Astrocyte of the cerebellum (primary cell): ENCODE results near the gene OR7G2.

Experiments
- DNase-seq: peaks from one replicate; pipeline ENCODE4 v3.0.0-alpha.2; 2011; ENCODE audit warnings: low read depth
- H3K4me3 ChIP-seq: 2 replicates; pipeline ENCODE4 v1.5.1; 2011; ENCODE audit warnings: mild to moderate bottlenecking, low read depth, low read length, moderate library complexity
- CTCF ChIP-seq: IDR thresholded peaks from 2 replicates; pipeline ENCODE4 v1.5.1; 2012; ENCODE audit warnings: low read length, low read depth, moderate library complexity, mild to moderate bottlenecking; ENCODE audit errors: missing control alignments
- in situ Hi-C: cut with HindIII; loops from 2 replicates; pipeline ENCODE4 v1.10.0; 2017; ENCODE audit warnings: low sequenced_read_pairs

Gene OR7G2

GRCh38 chr19:9128171-9128570 is 20.9 kb upstream of the OR7G2 start:
- no peak for DNase-seq
- TF ChIP-seq CTCF: no peak

GRCh38 chr19:9126900-9127405 is 19.7 kb upstream of the OR7G2 start, which contains the start of gene OR7G3:
OR7G3 (minus strand) TSS chr19:9126950; CDS start chr19:9126950, 0 bp downstream.
- DNase-seq: no peak
- H3K4me3 ChIP-seq: no peak within 1 kb of the TSS
- TF ChIP-seq CTCF: no peak
- in situ Hi-C loops: no loop called here

More at GRCh38 chr19:9128171-9128570, 20.9 kb upstream of the OR7G2 start:
- in situ Hi-C loops: no loop called here
- no peak overlapping the region for H3K4me3 ChIP-seq

GRCh38 chr19:9116547-9116946 is 9.3 kb upstream of the OR7G2 start:
- in situ Hi-C loops: loop anchor here (25.0 kb wide), 1 partner anchor 254 kb away; no protein-coding TSS in a partner anchor
- no peak for TF ChIP-seq CTCF
- no peak for DNase-seq
- no peak overlapping the region for H3K4me3 ChIP-seq

- no peak for DNase-seq
- no peak for TF ChIP-seq CTCF
- H3K4me3 ChIP-seq: no peak within 1 kb of the TSS
- in situ Hi-C loops: loop anchor here (25.0 kb wide), 1 partner anchor 253 kb away; no protein-coding TSS in a partner anchor
Observed at GRCh38 chr19:9115307-9115813, 8.1 kb upstream of the OR7G2 start, which contains the start of gene OR7G1. OR7G1 (minus strand) TSS chr19:9115763; CDS start chr19:9115763, 0 bp downstream.

GRCh38 chr19:9109959-9110358 is 2.7 kb upstream of the OR7G2 start:
- in situ Hi-C loops: loop anchor here (25.0 kb wide), 1 partner anchor 248 kb away; no protein-coding TSS in a partner anchor
- H3K4me3 ChIP-seq: no peak overlapping the region
- TF ChIP-seq CTCF: no peak
- DNase-seq: no peak

- in situ Hi-C loops: loop anchor here (25.0 kb wide), 1 partner anchor 424 kb away; no protein-coding TSS in a partner anchor
- no peak within 1 kb of the TSS for H3K4me3 ChIP-seq
- DNase-seq: no peak
- no peak for TF ChIP-seq CTCF
Observed at GRCh38 chr19:9086761-9087160, 20.5 kb downstream of the OR7G2 start, which contains the start of gene OR1M1. OR1M1 (plus strand) TSS chr19:9087061; CDS start chr19:9093245, 6,184 bp downstream.
